Measurements from ENCODE around the gene ALDH1L1.

Gene ALDH1L1

DNA sequence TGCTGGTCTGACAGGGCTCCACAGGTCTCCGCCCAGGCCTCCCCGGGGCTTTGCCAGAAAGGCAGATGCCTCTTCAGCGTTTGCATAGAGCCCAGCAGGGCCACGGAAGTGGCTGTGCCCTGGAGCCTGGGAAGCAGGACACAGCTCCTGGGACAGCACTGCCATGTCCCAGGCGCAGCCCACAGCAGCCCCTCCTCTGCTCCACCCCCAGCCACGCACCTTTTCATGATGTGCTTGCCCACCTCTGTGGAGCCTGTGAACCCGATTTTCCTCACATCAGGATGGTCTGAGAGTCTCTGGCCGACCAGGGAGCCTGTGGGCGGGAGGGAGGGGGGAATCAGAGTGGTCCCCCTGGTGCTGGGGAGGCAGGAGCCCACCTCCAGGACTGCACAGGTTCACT, 62.6 kb downstream of the ALDH1L1 start:
- FAIRE-seq, result no peak

DNA sequence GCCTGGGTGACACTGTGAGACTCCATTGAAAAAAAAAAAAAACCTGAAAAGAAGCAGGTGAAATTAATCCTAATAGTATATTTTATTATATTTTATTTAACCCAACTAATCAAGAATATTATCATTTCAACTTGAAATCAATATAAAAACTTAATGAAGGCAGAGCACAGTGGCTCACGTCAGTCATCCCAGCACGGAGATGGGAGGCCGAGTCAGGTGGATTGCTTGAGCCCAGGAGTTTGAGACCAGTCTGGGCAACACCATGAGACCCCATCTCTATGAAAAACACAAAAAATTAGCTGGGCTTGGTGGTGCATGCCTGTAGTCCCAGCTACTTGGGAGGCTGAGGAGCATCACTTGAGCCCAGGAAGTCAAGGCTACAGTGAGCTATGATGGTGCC, 63.2 kb downstream of the ALDH1L1 start:
- FAIRE-seq, result no peak

DNA sequence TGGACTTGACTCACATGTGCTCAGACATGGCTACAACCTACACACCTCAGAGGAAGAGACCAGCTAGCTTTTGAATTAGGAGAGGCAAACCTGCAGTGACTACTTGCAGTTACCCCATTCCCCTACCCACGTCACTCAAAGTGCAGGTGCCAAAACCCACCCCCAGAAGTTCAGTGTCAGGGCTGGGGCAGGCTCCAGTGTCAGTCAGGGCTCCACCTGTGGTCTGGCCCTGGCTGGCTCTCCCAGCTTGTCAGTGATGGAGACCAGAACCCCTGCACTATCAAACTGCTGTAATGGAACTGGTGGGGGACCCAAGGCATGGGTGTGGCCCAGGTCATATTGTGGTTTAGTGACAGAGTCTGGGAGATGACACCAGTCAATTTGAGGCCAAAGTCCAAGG, 63.9 kb downstream of the ALDH1L1 start:
- no peak for FAIRE-seq

GRCh38 chr3:126114443-126115386, 65.7 kb downstream of the ALDH1L1 start:
- no peak for FAIRE-seq

DNA sequence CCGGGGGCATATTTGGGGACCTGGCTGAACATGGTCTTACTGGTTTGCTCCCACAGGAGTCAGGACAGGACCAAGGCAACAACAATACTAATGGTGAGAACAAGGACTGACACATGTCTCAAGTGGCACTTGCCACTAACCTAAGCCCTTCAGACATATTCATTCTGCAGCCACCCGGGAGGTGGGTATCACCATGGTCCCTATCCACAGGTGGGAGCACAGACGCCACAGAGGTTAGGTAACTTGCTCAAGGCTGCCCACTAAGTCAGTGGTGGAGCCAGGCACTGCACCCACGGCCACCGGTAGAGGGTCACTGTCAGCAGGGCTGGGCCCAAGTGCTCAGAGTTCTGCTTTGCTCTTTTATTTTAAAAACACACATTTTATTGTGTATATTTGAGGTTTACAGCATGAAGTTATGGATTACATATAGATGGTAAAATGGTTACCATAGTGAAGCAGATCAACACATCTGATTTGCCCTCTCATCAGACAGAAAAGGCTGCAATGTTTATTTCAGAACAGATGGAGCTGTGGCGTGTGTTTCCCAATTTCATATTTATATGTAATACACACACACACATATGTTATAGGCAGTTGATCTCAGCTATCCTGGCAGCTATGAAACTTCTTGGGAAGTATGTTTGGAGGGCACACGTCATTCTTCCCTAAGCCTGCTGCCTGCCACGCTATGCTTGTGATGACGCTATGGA, 66.5 kb downstream of the ALDH1L1 start:
- no peak for FAIRE-seq

- no peak for FAIRE-seq
Observed at GRCh38 chr3:126113238-126113555, 67.2 kb downstream of the ALDH1L1 start.

GRCh38 chr3:126112531-126113237, 67.7 kb downstream of the ALDH1L1 start:
- no peak for FAIRE-seq

GRCh38 chr3:126111566-126112475, 68.6 kb downstream of the ALDH1L1 start:
- no peak for FAIRE-seq

GRCh38 chr3:126111126-126111551, 69.2 kb downstream of the ALDH1L1 start:
- FAIRE-seq, result no peak

DNA sequence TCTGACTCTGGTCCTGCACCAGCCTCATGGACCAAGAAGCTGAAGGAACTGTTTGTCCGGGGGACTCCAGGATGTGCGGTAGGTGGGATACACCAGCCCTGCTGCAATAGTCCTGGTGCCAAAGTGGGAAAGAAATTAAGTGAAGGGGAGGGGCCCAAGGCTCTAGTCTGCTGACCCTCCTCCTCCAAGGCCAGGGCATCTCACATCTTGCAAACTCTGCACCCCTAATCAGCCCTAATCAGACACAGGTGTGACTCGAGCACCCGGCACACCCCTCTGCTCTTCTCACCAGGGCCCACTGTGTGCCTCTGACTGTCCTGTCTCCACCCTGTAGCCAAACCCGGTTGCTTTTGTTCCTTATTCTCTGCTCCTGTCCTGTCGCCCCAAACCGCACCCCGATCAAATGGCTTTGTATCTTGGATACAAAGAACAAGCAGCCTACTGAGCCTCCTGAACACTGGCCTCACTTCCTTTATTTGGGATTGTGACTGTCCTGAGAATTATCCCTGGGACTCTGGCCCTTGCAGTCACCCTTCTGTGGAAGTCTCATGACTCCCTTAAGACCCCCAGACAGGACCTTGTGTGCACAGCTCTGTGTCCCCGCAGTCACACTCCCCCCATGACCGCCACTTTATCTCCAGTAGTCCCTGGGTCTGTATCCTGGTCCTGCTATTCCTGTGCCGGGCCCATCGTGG, 69.8 kb downstream of the ALDH1L1 start:
- no peak for FAIRE-seq

GRCh38 chr3:126109880-126110235, 70.5 kb downstream of the ALDH1L1 start:
- FAIRE-seq, result no peak

GRCh38 chr3:126109146-126109879, 71.1 kb downstream of the ALDH1L1 start:
- FAIRE-seq, result no peak

DNA sequence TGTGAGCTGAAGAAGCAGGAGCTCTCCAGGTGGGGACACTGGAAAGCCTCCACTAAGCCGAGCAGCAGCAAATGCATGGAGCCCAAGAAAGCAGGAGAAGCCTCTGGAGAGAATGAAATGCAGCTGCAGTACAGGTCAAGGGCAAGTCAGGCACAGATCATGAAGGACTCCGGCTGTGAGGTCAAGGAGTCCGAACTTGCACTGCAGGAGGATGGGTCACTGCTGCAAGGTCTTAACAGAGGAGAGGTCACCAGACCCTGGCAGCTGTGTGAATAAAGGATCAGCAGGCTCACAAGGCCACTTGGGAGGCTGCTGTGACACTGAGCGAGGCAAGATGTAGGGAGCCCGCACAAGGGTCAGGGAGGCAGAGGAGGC, 71.7 kb downstream of the ALDH1L1 start:
- no peak for FAIRE-seq

DNA sequence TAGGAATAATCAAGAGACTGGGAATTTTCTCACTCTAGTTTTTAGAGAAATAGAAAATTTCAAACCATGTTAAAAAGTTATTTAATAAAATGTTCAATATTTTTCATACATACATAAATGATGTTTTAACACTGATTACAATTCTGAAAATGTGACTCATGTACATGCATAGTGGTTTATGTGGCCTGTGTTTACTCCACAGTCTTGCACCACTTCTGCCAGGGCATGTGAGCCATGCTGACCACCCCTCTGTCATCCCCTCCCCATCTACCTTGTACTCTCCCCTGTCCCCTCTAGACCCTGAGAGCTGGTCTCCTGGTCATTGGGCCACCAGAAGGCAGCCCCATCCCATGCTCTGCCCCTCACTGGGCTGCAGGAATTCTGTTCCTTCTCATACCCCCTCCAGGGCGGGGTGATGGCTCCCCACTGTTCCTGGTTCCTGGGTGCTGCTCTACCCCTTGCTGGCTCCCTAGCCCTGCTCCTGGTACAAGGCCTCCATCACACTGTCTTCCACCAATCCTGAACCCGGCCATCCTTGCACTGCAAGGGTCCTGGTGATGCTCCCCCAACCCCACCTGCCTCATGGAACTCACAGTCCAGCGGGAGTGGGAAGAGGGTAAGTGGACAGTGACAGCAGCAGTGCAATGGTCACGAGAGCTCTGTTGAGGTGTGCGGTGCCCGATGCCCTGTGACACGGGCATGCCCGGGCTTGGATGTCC, 72.3 kb downstream of the ALDH1L1 start:
- no peak for FAIRE-seq

- FAIRE-seq, result no peak
Observed at GRCh38 chr3:126107203-126107939, 73.0 kb downstream of the ALDH1L1 start.

DNA sequence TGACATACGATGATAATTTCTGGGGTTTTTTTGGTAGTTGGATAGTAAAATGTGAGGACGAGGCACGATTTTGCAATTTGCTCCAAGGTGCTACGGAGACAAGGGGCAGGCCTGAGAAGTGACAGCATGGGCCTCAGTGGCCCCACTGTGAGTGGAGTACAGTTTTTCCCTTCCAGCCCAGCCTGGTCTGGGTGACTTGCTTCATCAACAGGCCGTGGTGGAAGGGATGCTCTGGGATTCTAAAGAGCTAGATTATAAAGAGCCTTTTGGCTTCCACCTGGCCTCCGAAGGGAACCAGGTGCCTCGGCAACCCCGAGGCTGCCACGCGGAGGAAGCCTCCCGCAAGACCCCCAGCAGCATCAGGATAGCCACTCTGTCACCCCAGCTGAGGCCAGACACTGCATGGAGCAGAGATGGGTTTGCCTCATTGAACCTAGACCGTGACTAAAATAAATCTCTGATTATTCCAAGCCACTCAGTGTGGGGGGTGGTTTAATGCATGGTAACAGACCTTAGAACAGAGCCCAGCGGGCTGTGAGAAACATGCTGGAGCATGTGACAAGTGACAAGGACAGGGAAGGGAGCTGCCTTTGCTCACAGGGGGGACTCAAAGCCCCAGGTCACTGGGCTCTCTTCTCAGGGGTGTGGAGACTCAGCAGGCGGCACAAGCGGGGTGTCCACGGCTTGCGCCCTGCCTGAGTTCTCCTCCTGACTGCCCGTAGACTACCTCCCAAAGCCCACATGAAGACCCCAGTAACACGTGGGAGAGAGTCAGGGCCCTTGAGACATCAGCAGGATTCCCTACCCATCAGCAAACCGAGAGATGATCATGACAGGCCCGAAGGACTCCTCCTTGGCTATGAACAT, 73.8 kb downstream of the ALDH1L1 start:
- FAIRE-seq, result no peak

DNA sequence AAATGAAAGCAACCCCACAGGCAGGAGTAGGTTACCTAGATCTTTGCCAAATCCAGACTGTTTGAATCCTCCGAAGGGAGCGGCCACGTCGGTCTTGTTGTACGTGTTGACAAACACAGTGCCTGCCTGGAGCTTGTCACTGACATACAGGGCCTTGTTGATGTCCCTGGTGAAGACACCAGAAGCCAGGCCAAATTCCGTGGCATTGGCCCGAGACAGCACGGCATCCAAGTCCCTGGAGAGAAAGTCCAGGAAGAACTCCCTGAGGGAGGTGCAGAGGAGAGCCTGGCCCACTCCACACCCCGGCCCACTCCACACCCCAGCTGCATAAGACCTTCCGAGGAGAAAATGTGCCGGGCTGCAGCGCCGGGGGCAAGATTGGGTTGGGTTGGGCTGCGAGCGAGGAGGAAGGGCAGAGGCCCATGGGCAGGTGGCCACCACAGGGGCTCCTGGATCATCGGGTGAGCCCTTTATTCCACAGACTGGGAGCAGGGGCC, 74.6 kb downstream of the ALDH1L1 start:
- FAIRE-seq, result no peak

DNA sequence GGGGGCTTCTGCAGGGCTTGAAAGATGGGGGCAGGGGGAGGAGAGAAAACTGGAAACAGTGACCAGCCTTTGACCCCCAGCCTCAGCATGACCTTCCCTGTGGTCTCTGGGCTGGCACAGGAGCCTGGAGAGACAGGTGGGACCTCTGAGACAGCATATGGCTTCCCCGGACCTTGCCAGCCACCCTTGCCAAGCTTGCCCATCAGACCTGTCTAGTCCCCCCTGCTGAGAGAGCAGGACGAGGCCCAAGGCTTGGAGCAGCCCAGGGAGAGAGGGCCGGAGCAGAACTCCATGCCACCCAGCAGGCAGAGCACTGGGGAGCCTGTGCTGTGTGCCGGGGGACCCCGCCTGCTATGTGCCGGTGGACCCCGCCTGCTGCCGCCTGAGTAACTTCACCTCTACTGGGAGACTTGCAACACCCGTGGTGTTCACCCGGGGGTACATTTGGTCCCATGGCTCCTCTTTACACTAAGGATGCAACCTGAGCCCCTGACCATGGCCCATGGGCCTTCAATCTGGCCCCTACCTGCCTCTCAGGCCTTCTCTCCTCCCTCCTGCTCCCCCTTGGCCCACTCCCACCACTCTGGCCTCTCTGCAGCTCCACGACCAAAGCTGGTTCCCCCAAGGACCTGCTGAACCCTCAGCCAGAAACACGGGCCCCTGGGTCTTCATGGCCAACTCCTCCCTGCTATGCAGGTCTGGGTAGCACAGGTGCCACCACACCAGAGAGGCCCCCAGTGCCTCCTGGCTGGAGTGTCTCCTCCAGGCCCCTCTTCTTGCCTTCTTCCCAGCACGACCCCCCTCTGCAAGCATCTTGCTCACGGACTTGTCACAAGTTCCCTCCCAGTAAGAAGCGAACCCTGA, 75.4 kb downstream of the ALDH1L1 start:
- FAIRE-seq, result no peak

All from TTC549 (cell line).